K562 (cell line): ENCODE measurements around the gene RNU2-63P. TPM values are rescaled to one million over a fixed set of nuclear protein-coding genes. Genes with fewer than 3 reads are reported as not detected.

ENCODE experiments used
- AFF1 ChIP-seq, 2 experiments: fragments of 450-650 bp; IDR thresholded peaks; 2 replicates each; pipeline ENCODE4 v1.6.1; 2018; ENCODE audit warnings: mild to moderate bottlenecking in 2 of 2, low read depth in 1 of 2; ENCODE audit not compliant: partially characterized antibody in 2 of 2
- MBD1 ChIP-seq: fragments of 250-450 bp; sonication (Bioruptor Pico); IDR thresholded peaks from 2 replicates; pipeline ENCODE4 v1.8.0; 2022; ENCODE audit warnings: inconsistent platforms
- RUNX1 ChIP-seq: sonication (generic); IDR thresholded peaks from 2 replicates; pipeline ENCODE4 v1.6.1; 2016; ENCODE audit warnings: antibody characterized with exemption, low read depth
- SMARCA4 ChIP-seq: fragments of 450-650 bp; IDR thresholded peaks from 2 replicates; pipeline ENCODE4 v1.6.1; 2016
- polyA plus RNA-seq, 8 experiments: library from polyadenylated mRNA; depleted of rRNA in 4 of 8; stranded (reverse) in 5 of 8; unstranded in 3 of 8; fragments of >200 nt; fragmentation: Nextera tagmentation in 2 of 8; fragmentation: Illumina TruSeq in 1 of 8; extraction: Ambion mirVana in 2 of 8; extraction: Trizol in 1 of 8; gene quantifications; 2 replicates each; pipeline versions ENCODE4 v1.2.1 to v1.2.3, GENCODE V29; 2011 to 2014; ENCODE audit warnings: inconsistent platforms in 1 of 8, missing spikeins in 1 of 8
- total RNA-seq, 7 experiments: library from RNA; depleted of rRNA in 6 of 7; stranded (reverse); fragments of >200 nt in 6 of 7; fragmentation: Illumina TruSeq in 2 of 7; extraction: Trizol in 2 of 7; gene quantifications; 2 replicates each; pipeline versions ENCODE4 v1.2.1 to v1.2.3, GENCODE V29; 2011 to 2021; ENCODE audit warnings: low replicate concordance in 1 of 7

RNU2-63P gene
- total and polyA plus RNA-seq, 9 of the 15 experiments (the other 6 are each of a cell fraction or from before 2014, with no cell fraction given) = 5.8 to 253 (median 169) TPM; not detected in 4

GRCh38 chr2:88054782-88055370 lies 38.5 kb upstream of the RNU2-63P start (continued):
- TF ChIP-seq RUNX1 (no peak), MBD1 (CRISPR knock-in tag) (no peak), AFF1 (IDR thresholded peaks at IDR 0.05; ENCODE audit: low read depth in 1 of 2, partially characterized antibody in 2 of 2) (peak in 1 of 2 experiments; percentile 12), SMARCA4 (0 out of 2 replicates have a peak, but pooled peaks have one; percentile 33)
